Peyer's patch (tissue), 4 donors: Measurements from ENCODE around the gene CD55. TPM values are rescaled to one million over a fixed set of nuclear protein-coding genes. Genes with fewer than 3 reads are reported as not detected.

Experiments used
- DNase-seq, 3 donors: peaks; one replicate each; pipeline ENCODE4 v3.0.0-alpha.2; 2017 to 2019
- H3K27ac ChIP-seq, 4 donors: fragments of 200-600 bp; sonication (generic); one replicate each; pipeline ENCODE4 v1.5.1; 2016 to 2019
- H3K27me3 ChIP-seq, 2 donors: fragments of 200-600 bp; sonication (generic); one replicate each; pipeline ENCODE4 v1.5.1; 2019
- H3K36me3 ChIP-seq, 3 donors: fragments of 200-600 bp; sonication (generic); one replicate each; pipeline ENCODE4 v1.5.1; 2016 to 2019
- H3K4me1 ChIP-seq, 4 donors: fragments of 200-600 bp; sonication (generic); one replicate each; pipeline ENCODE4 v1.5.1; 2016 to 2019
- H3K4me3 ChIP-seq, 4 donors: fragments of 200-600 bp; sonication (generic); 1 replicate in 3 of 4; 2 replicates in 1 of 4; pipeline ENCODE4 v1.5.1; 2016 to 2019; ENCODE audit warnings: mild to moderate bottlenecking in 1 of 4
- H3K9me3 ChIP-seq, 4 donors: fragments of 200-600 bp; sonication (generic); one replicate each; pipeline ENCODE4 v1.5.1; 2016 to 2019; ENCODE audit warnings: mild to moderate bottlenecking in 1 of 4
- CTCF ChIP-seq, 6 experiments: fragments of 450-650 bp in 4 of 6; fragments of 200-600 bp in 2 of 6; sonication (generic) in 1 of 6; IDR thresholded peaks; one replicate each; pipeline ENCODE4 v1.5.1; 2017 to 2019; ENCODE audit warnings: antibody characterized with exemption in 6 of 6, mild to moderate bottlenecking in 3 of 6, moderate library complexity in 1 of 6
- POLR2A ChIP-seq, 2 donors: fragments of 450-650 bp; IDR thresholded peaks; one replicate each; pipeline ENCODE4 v1.5.1; 2017; ENCODE audit warnings: antibody characterized with exemption in 2 of 2, mild to moderate bottlenecking in 2 of 2, moderate library complexity in 2 of 2
- total RNA-seq, 4 donors: library from RNA; depleted of rRNA; stranded (reverse); fragments of >200 nt; gene quantifications; one replicate each; pipeline ENCODE4 v1.1.0, GENCODE V29; 2016

The CD55 gene
- total RNA-seq, 4 donors from 2014 or later, result 28.5 to 49.5 (median 41.7) TPM

- no peaks in the 10 kb centered on the region for H3K9me3 ChIP-seq
- H3K36me3 ChIP-seq, result peaks cover 0 to 42% (median 0%) of the 10 kb centered on the region in 3 donors
- no peaks in the 10 kb centered on the region for H3K27me3 ChIP-seq
- no peak overlapping the region for H3K4me3 ChIP-seq
- DNase-seq, result no peak
- no peak for TF ChIP-seq POLR2A (IDR thresholded peaks at IDR 0.05)
- TF ChIP-seq CTCF (IDR thresholded peaks at IDR 0.05), result no peak
- peaks cover 0 to 5% (median 0%) of the 10 kb centered on the region in 4 donors for H3K4me1 ChIP-seq
- no peak overlapping the region for H3K27ac ChIP-seq
These were observed 12.9 kb downstream of the CD55 start for GRCh38 chr1:207334337-207334736.

DNA sequence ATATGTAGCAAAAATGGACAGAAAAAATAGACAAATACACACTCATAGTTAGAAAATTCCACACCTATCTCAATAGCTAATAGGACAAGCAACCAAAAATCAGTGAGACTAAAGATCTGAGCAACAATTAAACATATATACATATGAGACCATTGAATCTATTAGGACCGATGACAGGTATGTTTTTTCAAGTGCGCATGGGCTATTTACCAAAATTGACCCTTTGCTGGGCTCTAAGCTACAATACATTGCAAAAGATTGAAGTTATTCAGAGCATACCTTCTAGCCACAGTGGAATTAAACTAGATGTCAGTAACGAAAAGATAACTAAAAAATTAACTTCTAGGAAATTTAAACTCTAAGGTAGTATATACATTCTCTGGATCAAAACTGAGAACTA is 13.7 kb downstream of the CD55 start:
- DNase-seq, result no peak
- TF ChIP-seq CTCF (IDR thresholded peaks at IDR 0.05) (no peak), POLR2A (IDR thresholded peaks at IDR 0.05) (no peak)
- no peak overlapping the region for H3K4me3 ChIP-seq
- H3K36me3 ChIP-seq, result peaks cover 0 to 34% (median 0%) of the 10 kb centered on the region in 3 donors
- H3K27me3 ChIP-seq, result no peaks in the 10 kb centered on the region
- peak overlapping the region in 2 of 4 donors; percentile 62 to 74 for H3K27ac ChIP-seq
- no peaks in the 10 kb centered on the region for H3K9me3 ChIP-seq
- H3K4me1 ChIP-seq, result peaks cover 0 to 5% (median 0%) of the 10 kb centered on the region in 4 donors

- H3K4me1 ChIP-seq, result peaks cover 0 to 5% (median 0%) of the 10 kb centered on the region in 4 donors
- H3K9me3 ChIP-seq, result no peaks in the 10 kb centered on the region
- TF ChIP-seq POLR2A (IDR thresholded peaks at IDR 0.05), result no peak
- peak in 2 of 3 donors; percentile 27 to 54 for DNase-seq
- H3K27me3 ChIP-seq, result no peaks in the 10 kb centered on the region
- peaks cover 0 to 40% (median 0%) of the 10 kb centered on the region in 3 donors for H3K36me3 ChIP-seq
- H3K4me3 ChIP-seq, result no peak overlapping the region
- H3K27ac ChIP-seq, result peak overlapping the region; percentile 18 to 75 (median 68)
These were observed 14.4 kb downstream of the CD55 start for GRCh38 chr1:207335695-207336363.

GRCh38 chr1:207336559-207337467 is 15.3 kb downstream of the CD55 start:
- Histone ChIP-seq H3K27me3 (no peaks in the 10 kb centered on the region), H3K27ac (peak overlapping the region; percentile 36 to 75 (median 68)), H3K4me3 (no peak overlapping the region), H3K36me3 (peaks cover 0 to 34% (median 0%) of the 10 kb centered on the region in 3 donors), H3K4me1 (peaks cover 0 to 5% (median 0%) of the 10 kb centered on the region in 4 donors), H3K9me3 (no peaks in the 10 kb centered on the region)
- TF ChIP-seq CTCF (IDR thresholded peaks at IDR 0.05), result peak in 1 of 6 experiments; percentile 3
- no peak for TF ChIP-seq POLR2A (IDR thresholded peaks at IDR 0.05)
- peak in 2 of 3 donors; percentile 24 to 53 for DNase-seq

DNA sequence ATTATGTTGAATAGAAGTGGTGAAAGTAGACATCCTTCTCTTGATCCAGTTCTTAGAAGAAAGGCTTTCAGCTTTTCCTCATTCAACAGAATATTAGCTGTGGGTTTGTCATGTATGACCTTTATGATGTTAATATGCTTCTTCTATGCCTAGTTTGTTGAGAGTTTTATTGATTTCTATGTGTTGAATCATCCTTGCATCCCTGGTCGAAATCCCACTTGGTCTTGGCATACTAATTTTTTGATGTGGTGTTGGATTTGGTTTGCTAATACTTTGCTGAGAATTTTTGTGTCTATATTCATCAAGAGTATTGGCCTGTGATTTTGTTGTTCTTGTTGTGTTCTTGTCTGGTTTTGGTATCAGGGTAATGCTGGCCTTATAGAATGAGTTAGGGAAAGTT is 20.9 kb downstream of the CD55 start:
- TF ChIP-seq CTCF (IDR thresholded peaks at IDR 0.05) (no peak), POLR2A (IDR thresholded peaks at IDR 0.05) (no peak)
- H3K9me3 ChIP-seq, result no peaks in the 10 kb centered on the region
- no peak overlapping the region for H3K27ac ChIP-seq
- H3K4me3 ChIP-seq, result no peak overlapping the region
- H3K27me3 ChIP-seq, result no peaks in the 10 kb centered on the region
- no peaks in the 10 kb centered on the region for H3K4me1 ChIP-seq
- H3K36me3 ChIP-seq, result peaks cover 0 to 25% (median 0%) of the 10 kb centered on the region in 3 donors
- DNase-seq, result no peak

GRCh38 chr1:207343675-207344074 is 22.2 kb downstream of the CD55 start:
- H3K36me3 ChIP-seq, result peaks cover 0 to 32% (median 0%) of the 10 kb centered on the region in 3 donors
- no peaks in the 10 kb centered on the region for H3K4me1 ChIP-seq
- TF ChIP-seq CTCF (IDR thresholded peaks at IDR 0.05) (no peak), POLR2A (IDR thresholded peaks at IDR 0.05) (no peak)

More at GRCh38 chr1:207343675-207344074, 22.2 kb downstream of the CD55 start:
- H3K9me3 ChIP-seq, result no peaks in the 10 kb centered on the region
- no peak for DNase-seq
- H3K27ac ChIP-seq, result no peak overlapping the region
- no peak overlapping the region for H3K4me3 ChIP-seq
- H3K27me3 ChIP-seq, result no peaks in the 10 kb centered on the region
